HCT116 (cell line): ENCODE measurements around the gene SLC10A6. TPM values are rescaled to one million over a fixed set of nuclear protein-coding genes. Genes with fewer than 3 reads are reported as not detected.

ENCODE experiments used
- ATAC-seq: fragments of 200-7000 bp; cut with Tn5 transposase; 2 replicates; pipeline ENCODE4 v1.9.1; 2020; ENCODE audit warnings: mild to moderate bottlenecking, moderate library complexity
- BruUV-seq: library from RNA; stranded (reverse); fragments of 400-500 nt; replicated peaks from 2 replicates; lab custom pipeline; 2021; lab: Mats Ljungman, UMichigan
- CTCF ChIA-PET: fragments of 300-600 bp; sonication (Branson Sonifier 250); formaldehyde crosslinking; loops from one replicate; lab custom pipeline; 2021; ENCODE audit warnings: antibody characterized with exemption; lab: Charles Lee
- POLR2A ChIA-PET: fragments of 300-600, 350-600 bp; sonication (Branson Sonifier 250); formaldehyde crosslinking; loops from one replicate; lab custom pipeline; 2021; ENCODE audit warnings: antibody characterized with exemption; lab: Charles Lee
- RAD21 ChIA-PET, 2 experiments: fragments of 300-600 bp; sonication (Branson Sonifier 250); formaldehyde crosslinking; loops; one replicate each; lab custom pipeline; 2023; ENCODE audit warnings: low total read pairs in 2 of 2; ENCODE audit not compliant: uncharacterized antibody in 2 of 2, unreplicated experiment in 2 of 2, low non-redundant PET in 1 of 2; lab: Charles Lee
- DNase-seq: peaks from one replicate; pipeline ENCODE4 v3.0.0-alpha.2; 2010; ENCODE audit warnings: low read depth, low spot score
- H2AFZ ChIP-seq: fragments of 200-600 bp; shearing (Covaris generic), sonication (generic); 2 replicates; pipeline ENCODE4 v1.6.1; 2017; ENCODE audit warnings: low read depth, mixed run types, mixed read lengths, antibody characterized with exemption, low read length; ENCODE audit not compliant: poor library complexity, severe bottlenecking
- H3K27ac ChIP-seq: 2 replicates; pipeline ENCODE4 v1.5.1; 2012; ENCODE audit warnings: low read depth, low read length
- H3K27me3 ChIP-seq: fragments of 200-600 bp; sonication (generic); 2 replicates; pipeline ENCODE4 v1.6.1; 2016; ENCODE audit warnings: mixed run types, low read length, mixed read lengths; ENCODE audit not compliant: insufficient read depth
- H3K36me3 ChIP-seq, 2 experiments: fragments of 200-500 bp in 1 of 2; fragments of 200-600 bp in 1 of 2; sonication (Bioruptor generic) in 1 of 2; sonication (generic) in 1 of 2; 2 replicates each; pipeline versions ENCODE4 v1.5.1 to v1.6.1; 2014 to 2016; ENCODE audit warnings: low read length in 2 of 2, inconsistent platforms in 1 of 2, mixed read lengths in 1 of 2, mixed run types in 1 of 2; ENCODE audit not compliant: insufficient read depth in 2 of 2, control insufficient read depth in 1 of 2
- H3K4me1 ChIP-seq, 2 experiments: fragments of 200-600 bp in 1 of 2; sonication (generic) in 1 of 2; 2 replicates each; pipeline versions ENCODE4 v1.5.1 to v1.6.1; 2012 to 2017; ENCODE audit warnings: low read length in 2 of 2, inconsistent platforms in 1 of 2, mild to moderate bottlenecking in 1 of 2, mixed read lengths in 1 of 2, mixed run types in 1 of 2, moderate library complexity in 1 of 2; ENCODE audit not compliant: insufficient read depth in 2 of 2, control insufficient read depth in 1 of 2
- H3K4me2 ChIP-seq: fragments of 200-600 bp; sonication (generic); 2 replicates; pipeline ENCODE4 v1.6.1; 2017; ENCODE audit warnings: mixed run types, low read length, mixed read lengths
- H3K4me3 ChIP-seq, 2 experiments: fragments of 200-600 bp in 1 of 2; sonication (generic) in 1 of 2; replicated peaks in 1 of 2; 2 replicates each; pipeline ENCODE4 v1.5.1; 2011 to 2016; ENCODE audit warnings: low read length in 2 of 2, control low read depth in 1 of 2, low read depth in 1 of 2, mild to moderate bottlenecking in 1 of 2, mixed read lengths in 1 of 2, mixed run types in 1 of 2
- H3K79me2 ChIP-seq: fragments of 200-600 bp; sonication (generic); 2 replicates; pipeline ENCODE4 v1.6.1; 2017; ENCODE audit warnings: mild to moderate bottlenecking, mixed run types, low read length, moderate library complexity, mixed read lengths; ENCODE audit not compliant: insufficient read depth
- H3K9ac ChIP-seq: fragments of 200-600 bp; sonication (generic); 2 replicates; pipeline ENCODE4 v1.6.1; 2016; ENCODE audit warnings: low read length, mixed read lengths
- H3K9me2 ChIP-seq: fragments of 200-600 bp; sonication (generic), shearing (Covaris generic); 2 replicates; pipeline ENCODE4 v1.6.1; 2017; ENCODE audit warnings: mixed run types, mild to moderate bottlenecking, moderate library complexity; ENCODE audit not compliant: insufficient read depth
- H3K9me3 ChIP-seq, 2 experiments: fragments of 200-500 bp in 1 of 2; fragments of 200-600 bp in 1 of 2; sonication (Bioruptor generic) in 1 of 2; sonication (generic) in 1 of 2; 2 replicates each; pipeline ENCODE4 v1.6.1; 2014 to 2017; ENCODE audit warnings: low read length in 2 of 2, mixed read lengths in 2 of 2, inconsistent platforms in 1 of 2, low read depth in 1 of 2, mild to moderate bottlenecking in 1 of 2, mixed run types in 1 of 2, moderate library complexity in 1 of 2; ENCODE audit not compliant: control insufficient read depth in 1 of 2, insufficient read depth in 1 of 2
- H4K20me1 ChIP-seq: fragments of 200-600 bp; sonication (generic), shearing (Covaris generic); 2 replicates; pipeline ENCODE4 v1.6.1; 2017; ENCODE audit warnings: mixed run types, mild to moderate bottlenecking, moderate library complexity; ENCODE audit not compliant: insufficient read depth
- CBX3 ChIP-seq: IDR thresholded peaks from 2 replicates; pipeline ENCODE4 v1.6.1; 2012; ENCODE audit warnings: low read depth
- EGR1 ChIP-seq: IDR thresholded peaks from 2 replicates; pipeline ENCODE4 v1.6.1; 2012; ENCODE audit warnings: low read depth
- ELF1 ChIP-seq: IDR thresholded peaks from 2 replicates; pipeline ENCODE4 v1.6.1; 2012; ENCODE audit warnings: low read depth, borderline replicate concordance
- FOSL1 ChIP-seq: IDR thresholded peaks from 2 replicates; pipeline ENCODE4 v1.6.1; 2012; ENCODE audit warnings: low read depth
- POLR2A ChIP-seq: IDR thresholded peaks from 2 replicates; pipeline ENCODE4 v1.7.0; 2011; ENCODE audit warnings: borderline replicate concordance; ENCODE audit not compliant: insufficient read depth, insufficient read length; ENCODE audit errors: extremely low read depth
- POLR2AphosphoS5 ChIP-seq: IDR thresholded peaks from 2 replicates; pipeline ENCODE4 v1.6.1; 2011; ENCODE audit warnings: mild to moderate bottlenecking, low read depth, low read length, moderate library complexity
- RAD21 ChIP-seq: IDR thresholded peaks from 2 replicates; pipeline ENCODE4 v1.6.1; 2012; ENCODE audit warnings: low read depth, mild to moderate bottlenecking
- SIN3A ChIP-seq: IDR thresholded peaks from 2 replicates; pipeline ENCODE4 v1.6.1; 2012; ENCODE audit warnings: low read depth
- SRF ChIP-seq: IDR thresholded peaks from 2 replicates; pipeline ENCODE4 v1.6.1; 2012; ENCODE audit warnings: low read depth
- ZFX ChIP-seq: fragments of 450-650 bp; IDR thresholded peaks from 2 replicates; pipeline ENCODE4 v1.6.1; 2017
- intact Hi-C: fragments of 100-400 bp; cut with micrococcal nuclease; formaldehyde crosslinking; loops from 2 replicates; pipeline ENCODE4 v1.10.0; 2022
- total RNA-seq: library from RNA; stranded (reverse); gene quantifications from one replicate; pipeline ENCODE4 v1.2.1, GENCODE V29; 2021; ENCODE audit not compliant: unreplicated experiment
- TF ChIP-seq, protein P1 (sequence below): IDR thresholded peaks from 2 replicates; pipeline ENCODE4 v1.6.1; 2012

SLC10A6 gene
- total RNA-seq, 1 experiment from 2014 or later: not detected

DNA sequence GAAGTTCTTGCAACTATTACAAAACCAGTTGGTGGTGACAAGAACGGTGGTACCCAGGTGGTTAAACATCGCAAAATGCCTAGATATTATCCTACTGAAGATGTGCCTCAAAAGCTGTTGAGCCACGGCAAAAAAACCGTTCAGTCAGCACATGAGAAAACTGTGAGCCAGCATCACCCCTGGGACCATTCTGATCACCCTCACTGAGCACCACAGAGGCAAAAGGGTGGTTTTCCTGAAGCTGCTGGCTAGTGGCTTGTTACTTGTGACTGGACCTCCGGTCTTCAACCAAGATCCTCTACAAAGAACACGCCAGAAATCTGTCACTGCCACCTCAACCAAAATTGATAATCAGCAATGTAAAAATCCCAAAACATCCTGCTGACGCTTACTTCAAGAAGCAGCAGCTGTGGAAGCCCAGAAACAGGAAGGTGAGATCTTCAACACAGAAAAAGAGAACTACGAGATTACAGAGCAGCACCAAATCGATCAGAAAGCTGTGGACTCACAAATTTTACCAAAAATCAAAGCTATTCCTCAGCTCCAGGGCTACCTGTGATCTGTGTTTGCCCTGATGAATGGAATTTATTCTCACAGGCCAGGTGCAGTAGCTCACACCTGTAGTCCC, 21.4 kb upstream of the SLC10A6 start:
- BruUV-seq: no TSS peak
- H3K4me1 ChIP-seq: no peaks in the 10 kb centered on the region
- H3K4me3 ChIP-seq: no peak overlapping the region
- DNase-seq: no peak
- ChIA-PET RAD21 (no interaction called here), POLR2A (no interaction called here), CTCF (no interaction called here)
- H3K9me3 ChIP-seq: no peaks in the 10 kb centered on the region
- no peaks in the 10 kb centered on the region for H3K9me2 ChIP-seq
- H3K27ac ChIP-seq: no peak overlapping the region
- H4K20me1 ChIP-seq: no peaks in the 10 kb centered on the region
- H3K27me3 ChIP-seq: no peaks in the 10 kb centered on the region
- TF ChIP-seq POLR2A (no peak), ZFX (no peak)
- no peak overlapping the region for H3K4me2 ChIP-seq
- no peak overlapping the region for H2AFZ ChIP-seq
- intact Hi-C loops: no loop called here
- no peaks in the 10 kb centered on the region for H3K79me2 ChIP-seq
- no peak for ATAC-seq
- no peaks in the 10 kb centered on the region for H3K36me3 ChIP-seq
- no peak overlapping the region for H3K9ac ChIP-seq

DNA sequence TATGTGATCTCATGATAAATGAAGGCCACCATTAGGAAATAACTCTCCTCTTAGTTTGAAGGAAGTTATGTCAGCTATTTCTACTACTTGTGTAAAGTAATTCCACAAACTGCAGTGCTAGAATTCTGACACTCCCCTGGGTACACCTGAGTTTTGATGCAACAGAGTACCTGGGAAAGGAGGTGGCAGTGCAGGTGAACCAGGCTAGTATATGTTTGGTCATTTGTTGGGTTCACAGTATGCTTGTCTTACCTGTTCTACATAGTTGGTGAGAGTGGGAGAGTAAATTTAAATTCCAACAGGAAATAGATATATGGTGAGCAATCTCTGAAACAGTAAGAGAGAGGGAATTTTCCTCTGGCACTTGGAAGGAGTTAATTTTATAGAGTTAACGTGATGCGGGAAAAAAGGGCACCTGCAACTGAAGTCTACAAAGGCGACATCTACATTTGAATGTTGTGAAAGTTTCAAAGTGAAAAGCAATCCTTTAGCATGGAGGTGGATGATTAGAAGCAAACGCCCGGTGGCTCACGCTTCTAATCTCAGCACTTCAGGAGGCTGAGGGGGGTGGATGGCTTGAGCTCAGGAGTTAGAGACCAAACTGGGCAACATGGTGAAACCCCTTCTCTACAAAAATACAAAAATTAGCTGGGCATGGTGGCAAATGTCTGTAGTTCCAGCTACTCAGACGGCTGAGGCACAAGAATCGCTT, 8.3 kb upstream of the SLC10A6 start:
- CTCF ChIA-PET: no interaction called here
- Histone ChIP-seq H3K27ac (no peak overlapping the region), H3K27me3 (no peaks in the 10 kb centered on the region), H3K9ac (no peak overlapping the region)
- ATAC-seq (no peak), DNase-seq (no peak)
- TF ChIP-seq SRF (no peak), ELF1 (no peak), CBX3 (no peak), POLR2AphosphoS5 (no peak), ZFX (no peak), RAD21 (no peak), FOSL1 (no peak), EGR1 (no peak), SIN3A (no peak)
- TF ChIP-seq, protein P1, sequence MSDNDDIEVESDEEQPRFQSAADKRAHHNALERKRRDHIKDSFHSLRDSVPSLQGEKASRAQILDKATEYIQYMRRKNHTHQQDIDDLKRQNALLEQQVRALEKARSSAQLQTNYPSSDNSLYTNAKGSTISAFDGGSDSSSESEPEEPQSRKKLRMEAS: no peak
- TF ChIP-seq, all 23 proteins: peak for 0
- Histone ChIP-seq H4K20me1 (no peaks in the 10 kb centered on the region), H3K9me3 (no peaks in the 10 kb centered on the region), H3K9me2 (no peaks in the 10 kb centered on the region), H3K36me3 (no peaks in the 10 kb centered on the region), H3K4me3 (no peak overlapping the region), H3K4me1 (peaks cover 10 to 16% of the 10 kb centered on the region in 2 experiments; a peak in 3 of 4 replicates), H3K4me2 (no peak overlapping the region), H3K79me2 (no peaks in the 10 kb centered on the region), H2AFZ (no peak overlapping the region)
- intact Hi-C loops: no loop called here
- BruUV-seq: no TSS peak
- POLR2A ChIA-PET: no interaction called here
- RAD21 ChIA-PET: no interaction called here
